HuH-7 (cell line): ENCODE measurements around the gene ZNF18.

Experiments used
- DNase-seq: peaks from one replicate; pipeline ENCODE4 v3.0.0; 2011; ENCODE audit warnings: low spot score

ZNF18 gene, protein sequence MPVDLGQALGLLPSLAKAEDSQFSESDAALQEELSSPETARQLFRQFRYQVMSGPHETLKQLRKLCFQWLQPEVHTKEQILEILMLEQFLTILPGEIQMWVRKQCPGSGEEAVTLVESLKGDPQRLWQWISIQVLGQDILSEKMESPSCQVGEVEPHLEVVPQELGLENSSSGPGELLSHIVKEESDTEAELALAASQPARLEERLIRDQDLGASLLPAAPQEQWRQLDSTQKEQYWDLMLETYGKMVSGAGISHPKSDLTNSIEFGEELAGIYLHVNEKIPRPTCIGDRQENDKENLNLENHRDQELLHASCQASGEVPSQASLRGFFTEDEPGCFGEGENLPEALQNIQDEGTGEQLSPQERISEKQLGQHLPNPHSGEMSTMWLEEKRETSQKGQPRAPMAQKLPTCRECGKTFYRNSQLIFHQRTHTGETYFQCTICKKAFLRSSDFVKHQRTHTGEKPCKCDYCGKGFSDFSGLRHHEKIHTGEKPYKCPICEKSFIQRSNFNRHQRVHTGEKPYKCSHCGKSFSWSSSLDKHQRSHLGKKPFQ

DNA sequence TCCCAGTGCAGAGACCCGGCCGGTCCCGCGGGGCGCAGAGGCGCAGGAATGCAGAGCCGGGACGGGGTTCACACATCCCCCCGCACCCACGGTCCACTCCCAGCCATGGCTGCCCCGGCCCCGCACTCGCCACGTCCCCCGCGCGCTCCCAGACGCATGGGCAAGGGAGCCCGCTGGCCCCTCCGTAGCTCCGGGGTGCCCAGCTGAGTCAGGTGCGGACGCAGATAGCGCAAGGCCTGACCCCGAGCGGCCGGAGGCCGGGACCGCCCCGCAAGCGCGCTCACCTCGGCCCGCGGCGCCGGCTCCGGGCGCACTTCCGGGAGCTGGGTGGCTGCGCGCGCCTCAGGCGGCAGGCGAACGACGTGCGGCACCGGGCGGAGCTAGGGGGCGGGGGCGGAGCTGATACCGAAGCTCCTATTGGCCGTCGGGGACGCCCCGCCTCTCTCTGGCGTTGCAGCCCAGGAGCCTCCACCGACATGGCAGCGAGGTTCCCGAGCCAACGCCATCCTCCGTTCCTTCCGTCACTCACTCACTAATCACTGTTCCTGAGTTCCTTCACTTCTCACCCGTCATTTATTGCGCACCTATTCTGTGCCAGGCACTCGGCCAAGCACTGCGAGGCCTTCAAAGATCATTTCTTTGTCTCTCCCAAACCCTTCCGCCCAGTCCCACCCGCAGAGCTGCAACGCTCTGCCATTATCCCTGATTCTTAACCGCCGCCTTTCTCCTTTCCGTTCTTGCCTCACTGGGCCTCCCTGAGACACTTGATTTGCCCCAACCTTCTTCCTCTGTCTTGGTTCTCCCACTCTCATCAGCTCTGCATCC, at the start of gene ZNF18:
Gene ZNF18, minus strand, starts transcription at position 329 of the 825 bp plus-strand sequence. CDS start 4,646 bp downstream, outside the sequence.
- DNase-seq = peak; percentile 88

DNA sequence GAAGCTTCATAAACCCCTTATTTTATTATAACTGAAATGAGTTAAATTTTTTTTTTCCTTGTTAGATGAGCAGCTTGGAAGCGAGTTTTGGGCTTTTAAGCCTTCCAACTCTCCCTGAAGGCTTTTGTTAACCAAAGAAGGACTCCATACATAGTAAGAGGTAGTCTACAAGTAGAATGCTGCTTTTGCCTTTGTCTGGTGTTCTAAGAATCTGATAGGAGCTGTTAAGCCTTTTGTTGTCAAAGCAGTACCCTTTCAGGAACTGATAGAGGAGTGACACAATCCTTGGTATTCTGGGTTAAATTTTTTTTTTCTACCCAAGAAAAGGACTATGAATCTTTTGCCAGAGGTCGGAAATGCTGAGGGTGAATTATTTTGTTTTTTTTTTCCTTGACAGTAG, 49.5 kb upstream of the ZNF18 start:
- DNase-seq = no peak

DNA sequence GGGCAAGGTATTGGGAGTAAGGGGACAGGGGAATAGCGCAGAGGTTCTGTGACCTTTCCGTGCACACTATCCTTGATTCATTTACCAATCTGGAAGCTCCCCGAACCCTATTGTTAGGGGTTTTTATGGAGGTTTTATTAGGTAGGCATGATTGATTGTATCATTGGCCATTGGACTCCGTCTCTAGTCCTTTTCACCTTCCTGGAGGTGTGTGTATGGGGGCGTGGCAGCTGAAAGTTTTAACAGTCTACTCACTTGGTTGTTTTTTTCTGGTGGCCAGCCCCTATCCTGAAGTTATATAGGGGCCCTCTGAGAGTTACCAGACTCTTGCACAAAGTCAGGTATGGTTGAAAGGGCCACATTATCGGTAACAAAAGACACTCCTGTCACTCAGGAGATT, 46.4 kb upstream of the ZNF18 start:
- DNase-seq = no peak

DNA sequence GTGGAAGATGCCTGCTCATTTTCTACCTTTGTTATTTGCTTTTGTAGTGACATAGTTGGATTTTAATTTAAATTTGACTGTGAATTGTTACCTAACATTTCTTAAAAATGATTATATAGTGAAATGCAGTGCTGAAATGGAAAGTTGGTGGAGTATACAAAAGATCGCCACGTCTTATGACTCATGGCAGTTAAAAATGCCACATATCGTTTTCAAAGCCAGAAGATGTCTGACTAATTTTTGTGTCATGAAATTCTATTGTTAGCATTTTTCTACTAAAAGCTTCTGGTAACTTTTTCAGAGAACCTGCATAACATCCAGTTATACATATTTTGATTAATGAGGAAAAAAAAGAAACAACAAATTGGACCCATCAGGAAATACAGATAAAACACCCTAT, 44.0 kb upstream of the ZNF18 start:
- no peak for DNase-seq

DNA sequence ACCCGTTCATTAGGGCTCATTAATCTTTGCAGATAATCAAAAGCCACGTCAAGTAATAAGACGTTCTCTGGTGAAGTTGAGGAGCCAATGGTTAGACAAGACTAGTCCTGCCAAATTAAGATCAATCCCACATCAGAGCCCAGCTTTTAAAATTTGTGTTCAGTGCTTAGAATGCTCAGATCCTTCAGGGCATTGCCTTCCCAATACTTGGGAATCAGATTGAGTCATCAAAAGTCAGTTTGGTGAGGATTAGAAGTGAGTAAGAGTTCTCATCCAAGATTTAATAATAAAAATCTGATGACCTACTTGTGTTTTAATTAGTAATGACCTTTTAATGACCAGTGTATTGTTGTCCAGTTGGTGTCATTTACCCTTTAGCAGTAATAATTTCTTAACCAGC, 43.2 kb upstream of the ZNF18 start:
- no peak for DNase-seq

DNA sequence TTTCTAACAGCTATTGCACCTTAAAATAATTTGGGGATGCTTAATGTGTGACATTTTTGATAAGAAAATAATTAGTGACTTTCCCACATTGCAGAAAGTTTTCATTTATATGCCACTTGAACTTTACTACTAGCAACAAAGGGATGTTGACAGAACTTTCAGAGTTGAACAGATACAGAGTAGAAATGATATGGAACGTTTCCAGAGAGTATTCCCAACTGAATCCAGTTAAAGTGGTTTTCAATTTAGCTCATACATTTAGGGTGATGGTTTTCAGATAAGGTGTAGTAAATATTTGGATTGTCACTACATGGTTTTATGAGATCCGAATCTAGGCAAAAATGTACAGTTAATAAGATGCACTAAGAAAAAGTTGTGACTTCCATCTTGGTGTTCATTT, 40.7 kb upstream of the ZNF18 start:
- DNase-seq = no peak

DNA sequence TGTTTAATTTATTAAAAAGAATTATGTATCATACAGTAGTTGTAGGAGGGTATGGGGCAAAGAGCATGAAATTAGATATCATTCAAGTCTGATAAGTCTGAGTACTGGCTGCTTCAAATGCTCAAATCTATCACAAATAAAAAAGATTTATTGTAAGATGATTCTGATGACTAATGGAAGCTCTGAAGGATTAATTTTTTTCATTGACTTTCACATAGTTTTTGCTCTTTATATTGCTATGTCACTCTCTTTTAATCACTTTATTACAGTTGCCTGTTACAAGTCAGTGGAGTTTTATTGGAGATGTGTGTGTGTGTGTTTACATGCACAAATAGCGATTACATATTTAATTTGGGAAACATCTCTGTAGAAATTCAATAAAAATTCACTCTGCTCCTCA, 38.4 kb upstream of the ZNF18 start:
- DNase-seq = no peak

DNA sequence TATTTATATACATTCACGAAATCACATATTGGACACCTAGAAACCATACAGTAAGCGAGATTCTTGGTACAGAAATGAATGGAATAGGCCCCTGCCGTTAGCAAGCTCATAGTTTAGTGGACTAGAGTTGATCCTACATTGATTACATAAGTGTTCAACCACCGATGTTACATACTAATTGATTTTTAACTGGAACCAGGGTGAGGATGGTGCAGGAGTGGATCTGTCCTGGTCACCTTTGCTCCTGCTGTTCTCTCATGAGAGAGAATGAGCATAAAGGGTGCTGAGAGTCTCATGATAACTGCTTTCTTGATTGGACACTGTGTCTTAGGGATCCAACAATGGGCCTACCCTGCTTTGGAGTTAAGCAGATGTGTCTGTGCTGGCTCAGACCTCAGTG, 37.3 kb upstream of the ZNF18 start:
- no peak for DNase-seq

DNA sequence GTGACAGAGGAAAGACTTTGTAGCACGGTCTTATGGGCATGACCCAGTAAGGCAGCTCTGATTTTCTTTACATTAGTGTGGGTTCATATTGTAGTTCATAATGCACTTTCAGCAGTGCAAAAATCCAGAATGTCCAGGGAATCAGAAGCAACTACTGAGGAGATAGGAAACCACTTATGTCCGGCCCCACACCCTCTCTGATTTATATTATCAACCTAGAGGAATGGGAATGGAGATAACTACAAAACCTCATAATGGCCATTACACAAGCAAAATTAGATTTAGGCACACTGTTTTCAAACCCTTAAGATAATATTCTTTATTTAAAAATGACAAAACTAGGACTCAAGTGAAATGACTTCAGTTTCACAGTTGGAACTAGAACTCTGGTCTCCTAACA, 31.3 kb upstream of the ZNF18 start:
- no peak for DNase-seq

DNA sequence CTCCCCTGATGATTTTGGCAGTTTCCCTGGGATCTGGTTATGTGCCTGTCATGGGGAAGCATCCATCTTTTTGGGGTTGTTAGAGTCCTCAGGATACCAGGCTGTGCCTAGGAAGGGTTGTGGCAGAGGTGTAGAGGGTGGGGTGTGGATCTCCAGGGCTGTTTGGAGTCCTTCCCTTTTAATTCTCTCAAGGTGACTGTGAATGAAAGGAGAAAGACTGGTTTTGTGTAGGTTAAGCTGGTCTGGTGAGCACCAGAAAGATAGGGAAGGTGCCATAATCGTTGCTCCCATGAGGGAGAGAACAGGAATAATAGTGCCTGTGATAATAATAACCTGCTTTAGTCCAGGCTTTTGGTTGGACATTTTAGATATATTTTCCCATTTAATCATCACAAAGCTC, 30.4 kb upstream of the ZNF18 start:
- DNase-seq = no peak

DNA sequence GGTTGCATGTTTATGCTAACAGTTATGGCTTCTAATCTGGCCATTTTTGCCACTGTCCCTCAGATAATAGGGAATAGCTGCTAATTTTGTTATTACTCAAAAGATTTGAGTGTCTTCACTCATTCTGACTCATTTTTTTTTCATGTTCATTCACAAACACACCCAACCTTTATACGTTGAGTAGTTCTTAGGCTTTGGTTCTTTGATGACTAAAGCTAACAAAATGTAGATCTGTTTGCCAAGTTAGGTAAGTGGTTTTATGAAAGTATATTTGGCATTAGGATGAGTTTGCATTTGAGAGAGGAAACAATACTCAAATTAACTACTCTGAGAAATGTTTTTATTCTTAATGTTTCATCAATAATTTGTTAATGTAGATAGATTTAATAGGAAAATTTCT, 27.1 kb upstream of the ZNF18 start:
- DNase-seq = no peak

DNA sequence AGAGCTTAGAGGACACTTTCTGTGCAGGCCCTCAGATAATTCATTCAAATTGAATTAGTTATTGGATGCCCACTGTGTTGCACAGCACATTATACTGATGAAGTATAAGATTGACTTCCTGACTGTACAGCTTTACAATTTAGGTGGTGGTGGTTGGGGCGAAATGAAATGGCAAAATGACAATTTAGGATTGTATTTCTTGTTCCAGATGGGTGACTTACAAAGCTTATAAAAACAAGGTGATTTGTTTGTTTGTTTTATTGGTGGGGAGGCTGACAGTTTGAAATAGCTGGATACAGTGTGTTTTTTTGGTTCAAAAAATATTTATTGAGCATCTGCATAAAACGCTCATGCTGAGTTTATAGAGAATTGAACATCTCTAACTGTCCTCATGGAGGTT, 25.0 kb upstream of the ZNF18 start:
- no peak for DNase-seq

DNA sequence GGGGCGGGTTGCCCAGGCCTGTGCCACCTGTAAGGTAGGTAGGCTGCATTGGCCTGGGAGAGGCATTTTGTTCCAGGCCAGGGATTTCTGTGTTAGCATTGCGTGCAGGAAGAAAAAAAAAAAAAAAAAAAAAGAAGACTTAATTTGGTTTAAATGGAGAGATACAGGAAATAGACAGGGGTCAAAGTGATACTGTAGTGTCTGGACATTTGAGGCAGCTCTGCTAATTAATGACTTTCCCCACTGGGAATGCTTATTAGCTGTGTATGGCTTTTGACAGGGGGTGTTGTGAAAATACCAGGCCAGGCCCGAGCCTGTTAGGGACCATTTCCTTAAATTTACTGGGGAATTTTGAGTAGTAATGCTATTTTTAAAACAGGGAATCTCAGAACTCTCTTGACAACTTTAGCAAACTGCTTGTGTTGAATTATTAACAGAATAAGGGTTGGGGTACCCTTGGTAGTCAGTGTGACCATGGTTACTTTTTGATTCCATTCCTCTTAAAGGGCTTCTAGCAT, 24.4 kb upstream of the ZNF18 start:
- no peak for DNase-seq

DNA sequence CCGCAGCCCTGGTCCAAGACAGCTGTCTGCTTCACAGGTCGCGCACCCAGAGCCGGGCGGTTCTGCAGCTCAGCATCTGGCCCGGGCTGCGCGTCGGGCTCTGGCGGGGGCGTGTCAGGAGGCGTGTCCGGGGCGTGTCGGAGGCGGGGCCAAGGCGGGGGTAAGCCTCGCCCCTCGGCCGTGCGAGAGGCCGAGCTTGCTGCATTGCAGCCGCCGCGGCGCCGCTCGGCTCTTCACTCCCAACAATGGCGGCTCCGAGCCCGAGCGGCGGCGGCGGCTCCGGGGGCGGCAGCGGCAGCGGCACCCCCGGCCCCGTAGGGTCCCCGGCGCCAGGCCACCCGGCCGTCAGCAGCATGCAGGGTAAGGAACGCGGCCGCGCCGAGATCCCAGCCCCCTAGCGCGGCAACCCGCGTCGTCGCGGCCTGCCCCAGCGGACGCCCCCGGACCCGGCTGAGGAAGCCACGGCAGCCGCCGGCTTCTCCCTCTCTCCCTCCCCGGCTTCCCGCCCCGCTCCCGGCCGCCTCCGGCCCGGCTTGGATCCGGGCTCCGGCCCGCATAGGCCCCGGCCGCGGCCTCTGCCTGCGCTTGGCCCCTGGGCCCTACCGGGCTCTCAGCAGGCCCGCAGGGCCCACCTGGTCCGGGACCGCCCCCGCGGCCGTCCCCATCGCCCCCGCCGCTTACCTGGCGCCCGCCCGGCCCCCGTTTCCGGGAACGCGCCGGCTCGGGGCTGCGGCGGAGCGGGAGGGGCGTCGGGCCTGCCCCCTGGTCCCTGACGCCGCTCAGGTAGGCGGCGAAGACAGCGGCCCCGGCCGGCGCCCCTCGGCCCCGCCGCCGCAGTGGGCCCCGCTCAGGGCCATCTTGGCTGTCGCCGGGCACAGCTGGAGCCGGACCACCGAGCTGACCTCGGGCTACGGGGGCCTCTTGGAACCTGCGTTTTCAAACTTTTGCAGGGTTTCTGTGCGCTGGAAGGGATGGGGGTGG, 23.7 kb upstream of the ZNF18 start, which contains the start of gene MAP2K4:
Gene MAP2K4, plus strand, starts transcription at position 236 of the 981 bp plus-strand sequence. Its CDS starts 10 bp downstream, at position 246.
- DNase-seq = peak; percentile 80

DNA sequence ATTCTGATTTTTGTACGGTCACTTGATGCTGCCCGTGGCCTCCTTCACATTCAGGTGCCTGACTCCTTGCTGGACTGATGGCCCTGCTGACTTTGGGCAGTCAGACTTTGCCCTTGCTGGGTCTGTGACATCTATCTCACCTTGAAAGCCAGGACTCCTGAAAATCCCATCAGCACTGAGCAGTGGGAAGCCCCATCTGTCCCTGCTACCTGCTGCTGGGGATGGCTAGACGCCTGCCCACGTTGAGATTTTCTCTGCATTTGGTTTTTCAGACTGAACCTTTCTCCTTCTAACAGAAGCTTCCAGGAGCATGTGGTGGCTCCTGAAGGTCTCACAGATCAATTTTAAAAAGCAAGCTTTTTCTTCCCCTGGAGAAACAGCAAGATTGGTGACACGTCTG, 10.2 kb upstream of the ZNF18 start:
- no peak for DNase-seq

DNA sequence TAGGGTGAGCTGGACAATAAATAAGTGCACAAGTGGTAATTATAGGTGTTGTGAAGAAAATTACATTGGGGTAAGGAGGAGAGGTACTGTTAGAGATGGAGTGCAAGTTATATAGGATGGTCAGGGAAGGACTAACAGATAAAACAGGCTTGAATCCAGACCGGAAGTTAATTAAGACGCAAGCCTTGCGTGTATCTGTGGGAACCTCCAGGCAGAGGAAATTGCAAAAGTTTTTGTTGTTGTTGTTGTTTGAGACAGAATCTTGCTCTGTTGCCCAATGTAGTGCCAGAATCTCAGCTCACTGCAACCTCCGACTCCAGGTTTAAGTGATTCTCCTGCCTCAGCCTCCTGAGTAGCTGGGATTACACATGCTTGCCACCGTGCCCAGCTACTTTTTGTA, 2.4 kb upstream of the ZNF18 start:
- DNase-seq = no peak

DNA sequence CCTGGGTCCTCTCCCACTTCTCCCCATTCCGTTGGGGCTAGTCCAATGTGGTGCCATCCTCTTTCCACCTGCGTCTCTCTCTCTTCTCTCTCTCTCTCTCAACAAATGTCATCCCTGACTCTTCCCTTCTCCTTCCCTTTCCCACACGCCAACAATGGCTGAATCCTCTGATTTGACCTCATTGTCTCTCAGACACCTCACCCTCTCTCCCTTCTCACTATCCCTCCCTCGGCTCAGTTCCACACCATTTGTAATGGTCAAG, 628 bp upstream of the ZNF18 start:
- DNase-seq = no peak

DNA sequence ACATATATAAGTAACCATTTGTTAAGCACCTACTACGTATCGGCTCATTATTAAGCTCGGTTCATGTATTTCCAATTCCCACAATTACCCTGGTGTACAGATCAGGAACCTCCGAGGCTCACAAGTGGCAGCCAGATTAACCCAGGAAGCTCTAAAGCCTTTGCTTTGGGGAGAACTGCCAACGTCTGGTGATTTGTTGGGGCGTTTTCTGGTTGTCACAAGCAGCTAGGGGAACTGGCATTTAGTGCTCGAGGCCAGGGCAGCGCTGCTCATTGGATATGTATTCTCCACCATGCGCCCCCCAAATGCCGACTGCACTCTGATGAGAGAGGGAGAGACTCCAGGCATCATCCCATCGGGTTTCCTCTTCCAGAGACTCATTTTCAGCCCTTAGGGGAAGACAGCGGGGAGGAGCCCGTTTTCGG, 541 bp downstream of the ZNF18 start:
- peak; percentile 16 for DNase-seq

DNA sequence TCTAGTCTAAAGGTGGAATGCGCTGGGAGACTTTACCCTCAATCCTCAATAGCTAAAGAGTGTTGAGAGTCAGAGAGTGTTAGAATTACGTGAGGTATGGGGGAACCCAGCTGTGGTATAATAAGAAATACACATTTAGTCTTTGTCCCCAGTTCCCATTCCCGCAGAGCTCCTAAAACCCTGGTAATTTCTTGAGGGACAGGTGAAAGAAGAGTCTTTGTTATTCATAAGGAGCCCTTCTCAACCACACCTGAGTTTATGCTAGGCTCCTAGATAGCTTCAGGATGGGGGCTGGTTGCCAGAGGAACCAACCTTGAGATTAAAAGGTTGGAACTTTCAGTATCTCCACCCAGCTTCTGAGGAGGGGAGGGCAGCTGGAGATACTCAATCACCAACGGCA, 5.8 kb downstream of the ZNF18 start:
- DNase-seq = no peak

DNA sequence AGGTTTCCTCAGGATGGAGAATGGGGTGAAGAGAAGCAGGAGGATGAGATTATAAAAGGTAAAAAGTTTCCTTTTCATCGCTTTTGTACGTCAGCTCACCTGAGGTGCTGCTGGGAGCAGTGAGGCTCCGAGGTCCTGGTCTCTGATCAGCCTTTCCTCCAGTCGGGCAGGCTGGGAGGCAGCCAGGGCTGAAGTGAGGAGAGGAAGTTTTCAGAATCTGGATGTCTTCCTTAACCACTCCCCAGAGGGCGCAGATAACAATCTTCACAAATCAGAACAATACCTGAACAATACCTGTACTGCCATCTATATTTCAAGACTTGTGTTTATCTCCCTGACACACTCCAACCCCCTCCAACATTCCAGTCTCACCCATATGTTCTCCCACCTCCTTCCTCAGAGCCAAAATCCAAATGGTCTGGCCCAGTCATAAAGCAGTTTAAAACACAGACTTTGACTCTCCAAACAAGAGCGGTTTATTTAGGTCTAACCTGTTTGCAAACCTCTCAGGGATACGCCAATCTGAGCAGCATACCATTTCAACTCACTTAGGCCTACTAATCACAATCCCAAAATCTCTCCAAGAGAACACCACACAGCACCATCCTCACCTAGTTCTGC, 6.8 kb downstream of the ZNF18 start:
- no peak for DNase-seq

DNA sequence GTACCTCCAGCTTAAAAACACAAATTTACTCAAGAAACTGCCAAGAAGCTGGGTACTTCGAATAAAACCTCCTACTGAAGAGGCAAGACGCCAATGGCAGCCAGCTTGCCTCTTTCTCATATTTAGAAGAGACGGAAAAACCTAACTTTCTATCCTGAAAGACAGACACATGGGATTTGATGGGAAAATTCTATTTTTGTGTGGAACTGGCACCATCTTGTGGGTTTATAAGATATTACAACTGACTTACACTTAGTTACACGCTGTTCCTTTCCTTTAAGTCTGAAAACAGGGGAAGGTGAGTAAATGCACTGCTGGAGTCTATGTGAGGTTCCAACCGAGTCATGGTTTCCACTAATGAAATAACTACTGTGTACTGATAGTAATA, 10.3 kb downstream of the ZNF18 start:
- peak; percentile 15 for DNase-seq
